GM23338 (cell line): ENCODE results near the gene ABCA4. TPM values are rescaled to one million over a fixed set of nuclear protein-coding genes. Genes with fewer than 3 reads are reported as not detected.

Source experiments
- ATAC-seq: fragments of 200-7000 bp; cut with Tn5 transposase; 3 replicates; pipeline ENCODE4 v1.9.1; 2020
- DNase-seq: peaks from one replicate; pipeline ENCODE4 v3.0.0-alpha.2; 2015; ENCODE audit warnings: low spot score
- H2AFZ ChIP-seq: fragments of 200-600 bp; sonication (generic); 2 replicates; pipeline ENCODE4 v1.8.0; 2016; ENCODE audit warnings: antibody characterized with exemption, mild to moderate bottlenecking, moderate library complexity
- H3F3A ChIP-seq: fragments of 200-600 bp; sonication (generic); replicated peaks from 2 replicates; pipeline ENCODE4 v1.8.0; 2017; ENCODE audit warnings: antibody characterized with exemption, mixed run types, low read depth
- H3K27ac ChIP-seq: fragments of 200-600 bp; sonication (generic); 2 replicates; pipeline ENCODE4 v1.6.1; 2016; ENCODE audit warnings: low read depth
- H3K27me3 ChIP-seq: fragments of 200-600 bp; sonication (generic); 2 replicates; pipeline ENCODE4 v1.8.0; 2016; ENCODE audit warnings: mild to moderate bottlenecking, mixed run types, moderate library complexity; ENCODE audit not compliant: insufficient read depth
- H3K36me3 ChIP-seq: fragments of 200-600 bp; sonication (generic); 2 replicates; pipeline ENCODE4 v1.8.0; 2016; ENCODE audit warnings: mild to moderate bottlenecking; ENCODE audit not compliant: insufficient read depth
- H3K4me1 ChIP-seq: fragments of 200-600 bp; sonication (generic); 2 replicates; pipeline ENCODE4 v1.8.0; 2016; ENCODE audit warnings: mild to moderate bottlenecking, moderate library complexity; ENCODE audit not compliant: insufficient read depth
- H3K4me2 ChIP-seq: fragments of 200-600 bp; sonication (generic); 2 replicates; pipeline ENCODE4 v1.7.1; 2017; ENCODE audit warnings: mixed run types
- H3K4me3 ChIP-seq: fragments of 200-600 bp; sonication (generic); 2 replicates; pipeline ENCODE4 v1.6.1; 2016; ENCODE audit warnings: mixed run types
- H3K79me2 ChIP-seq: fragments of 200-600 bp; sonication (generic); replicated peaks from 2 replicates; pipeline ENCODE4 v1.8.0; 2017; ENCODE audit warnings: mild to moderate bottlenecking; ENCODE audit not compliant: insufficient read depth
- H3K9me2 ChIP-seq: fragments of 200-600 bp; sonication (generic); 2 replicates; pipeline ENCODE4 v1.8.0; 2017; ENCODE audit not compliant: insufficient read depth
- H4K20me1 ChIP-seq: fragments of 200-600 bp; sonication (generic); replicated peaks from 2 replicates; pipeline ENCODE4 v1.8.0; 2017; ENCODE audit warnings: mild to moderate bottlenecking; ENCODE audit not compliant: insufficient read depth
- H3K27ac Mint-ChIP-seq: 2 replicates; pipeline ENCODE4 v1.8.0; 2020; ENCODE audit warnings: inconsistent platforms, mild to moderate bottlenecking, moderate library complexity, mixed read lengths
- H3K27me3 Mint-ChIP-seq: 3 replicates; pipeline ENCODE4 v1.8.0; 2022; ENCODE audit warnings: low read depth, mild to moderate bottlenecking, moderate library complexity, mixed read lengths, inconsistent platforms; ENCODE audit not compliant: insufficient read depth, poor library complexity
- H3K36me3 Mint-ChIP-seq: 3 replicates; pipeline ENCODE4 v1.8.0; 2021; ENCODE audit warnings: low read depth, mild to moderate bottlenecking, inconsistent platforms, moderate library complexity, mixed read lengths
- H3K4me1 Mint-ChIP-seq: 3 replicates; pipeline ENCODE4 v1.8.0; 2020; ENCODE audit warnings: mild to moderate bottlenecking, inconsistent platforms, mixed read lengths
- H3K4me3 Mint-ChIP-seq: 3 replicates; pipeline ENCODE4 v1.8.0; 2021; ENCODE audit warnings: moderate library complexity, mild to moderate bottlenecking, inconsistent platforms, mixed read lengths
- H3K9me3 Mint-ChIP-seq: 3 replicates; pipeline ENCODE4 v1.8.0; 2020; ENCODE audit warnings: moderate library complexity, mild to moderate bottlenecking, inconsistent platforms, mixed read lengths
- CTCF ChIP-seq, 2 experiments: fragments of 200-600 bp in 1 of 2; sonication (generic) in 1 of 2; conservative IDR thresholded peaks; 2 replicates each; pipeline versions ENCODE4 v1.5.1 to v1.6.1; 2016 to 2017; ENCODE audit warnings: antibody characterized with exemption in 2 of 2, low read depth in 2 of 2, mild to moderate bottlenecking in 2 of 2, moderate library complexity in 1 of 2
- NANOG ChIP-seq: IDR thresholded peaks from 2 replicates; pipeline ENCODE4 v1.6.1; 2016; ENCODE audit warnings: antibody characterized with exemption, borderline replicate concordance
- ZNF462 ChIP-seq: fragments of 250-450 bp; sonication (Bioruptor Pico); IDR thresholded peaks from 2 replicates; pipeline ENCODE4 v1.5.0; 2020; ENCODE audit warnings: mild to moderate bottlenecking, moderate library complexity
- polyA plus RNA-seq: library from polyadenylated mRNA; unstranded; fragments of >200 nt; fragmentation: Nextera tagmentation; extraction: Ambion mirVana; gene quantifications from 2 replicates; pipeline ENCODE4 v1.2.1, GENCODE V29; 2016
- total RNA-seq: library from RNA; depleted of rRNA; stranded (reverse); fragments of >200 nt; shearing (Covaris generic); gene quantifications from 2 replicates; pipeline ENCODE4 v1.2.3, GENCODE V29; 2014

ABCA4 gene
- total and polyA plus RNA-seq, 2 experiments from 2014 or later: not detected

GRCh38 chr1:94002046-94002787 lies 118.7 kb downstream of the ABCA4 start (continued):
- TF ChIP-seq ZNF462 (CRISPR knock-in tag): no peak
- TF ChIP-seq CTCF (conservative IDR thresholded peaks at IDR 0.05; ENCODE audit: low read depth in 2 of 2): no peak

- Histone ChIP-seq H3K4me1 (no peaks in the 10 kb centered on the region), H4K20me1 (no peaks in the 10 kb centered on the region), H3K36me3 (no peaks in the 10 kb centered on the region), H3K27ac (no peak overlapping the region), H3K79me2 (no peaks in the 10 kb centered on the region), H3K4me3 (no peak overlapping the region), H2AFZ (peak overlapping the region; percentile 63), H3K4me2 (no peak overlapping the region), H3K27me3 (no peaks in the 10 kb centered on the region), H3F3A (no peaks in the 10 kb centered on the region), H3K9me2 (no peaks in the 10 kb centered on the region)
- no peaks in the 10 kb centered on the region for H3K9me3 Mint-ChIP-seq
- H3K4me3 Mint-ChIP-seq: no peak overlapping the region
- ATAC-seq: peak; percentile 68
- H3K27me3 Mint-ChIP-seq: peaks cover 9% of the 10 kb centered on the region
- H3K36me3 Mint-ChIP-seq: no peaks in the 10 kb centered on the region; the same call in 2 of the 3 replicates
- DNase-seq: no peak
- TF ChIP-seq NANOG (no peak), CTCF (conservative IDR thresholded peaks at IDR 0.05; ENCODE audit: low read depth in 2 of 2) (peak in 1 of 2 experiments; percentile 27; a peak in 1 of 4 replicates)
- peaks cover 5% of the 10 kb centered on the region for H3K4me1 Mint-ChIP-seq
- no peak overlapping the region for H3K27ac Mint-ChIP-seq
Measured at GRCh38 chr1:94001397-94002045, 119.4 kb downstream of the ABCA4 start.
